HAP-1 (cell line): ENCODE measurements around the gene AUTS2.

ENCODE experiments used
- DNase-seq, 2 experiments: peaks; one replicate each; pipeline ENCODE4 v3.0.0-alpha.2; 2016 to 2020; ENCODE audit warnings: low spot score in 2 of 2
- H3K27me3 ChIP-seq: fragments of 250-450 bp; sonication (Bioruptor Pico); 2 replicates; pipeline ENCODE4 v1.5.1; 2020; ENCODE audit warnings: low read depth, mild to moderate bottlenecking, moderate library complexity
- H3K36me3 ChIP-seq: fragments of 250-450 bp; sonication (Bioruptor Pico); replicated peaks from 2 replicates; pipeline ENCODE4 v1.5.1; 2020; ENCODE audit warnings: mild to moderate bottlenecking
- H3K4me1 ChIP-seq: fragments of 250-450 bp; sonication (Bioruptor Pico); 2 replicates; pipeline ENCODE4 v1.5.1; 2020; ENCODE audit warnings: mild to moderate bottlenecking
- H3K4me3 ChIP-seq: fragments of 250-450 bp; sonication (Bioruptor Pico); 2 replicates; pipeline ENCODE4 v1.5.1; 2020; ENCODE audit warnings: mild to moderate bottlenecking, moderate library complexity
- H3K9me3 ChIP-seq: fragments of 250-450 bp; sonication (Bioruptor Pico); 2 replicates; pipeline ENCODE4 v1.5.1; 2020; ENCODE audit warnings: mild to moderate bottlenecking, moderate library complexity
- in situ Hi-C: fragments of 300-500 bp; cut with MboI; formaldehyde crosslinking; loops from 3 replicates; pipeline ENCODE4 v1.14.3; 2020; ENCODE audit warnings: low sequenced_read_pairs, inconsistent platforms, mixed read lengths

AUTS2 gene

GRCh38 chr7:70622936-70623335, 1024.7 kb downstream of the AUTS2 start:
- Histone ChIP-seq H3K4me1 (no peaks in the 10 kb centered on the region), H3K27me3 (no peaks in the 10 kb centered on the region), H3K4me3 (no peak overlapping the region), H3K9me3 (no peaks in the 10 kb centered on the region), H3K36me3 (no peaks in the 10 kb centered on the region)
- in situ Hi-C loops, result no loop called here
- no peak for DNase-seq

GRCh38 chr7:70624500-70625103, 1026.3 kb downstream of the AUTS2 start:
- in situ Hi-C loops, result no loop called here

GRCh38 chr7:70627461-70627860, 1029.2 kb downstream of the AUTS2 start:
- Histone ChIP-seq H3K27me3 (0 out of 2 replicates have a peak, but pooled peaks cover 6% of the 10 kb centered on the region), H3K4me3 (no peak overlapping the region), H3K4me1 (no peaks in the 10 kb centered on the region), H3K36me3 (no peaks in the 10 kb centered on the region), H3K9me3 (no peaks in the 10 kb centered on the region)
- in situ Hi-C loops, result no loop called here
- DNase-seq, result no peak

More at GRCh38 chr7:70624500-70625103, 1026.3 kb downstream of the AUTS2 start:
- no peaks in the 10 kb centered on the region for H3K4me1 ChIP-seq
- DNase-seq, result no peak
- no peaks in the 10 kb centered on the region for H3K9me3 ChIP-seq
- no peaks in the 10 kb centered on the region for H3K36me3 ChIP-seq
- no peak overlapping the region for H3K4me3 ChIP-seq
- no peaks in the 10 kb centered on the region for H3K27me3 ChIP-seq

- Histone ChIP-seq H3K9me3 (no peaks in the 10 kb centered on the region), H3K36me3 (no peaks in the 10 kb centered on the region), H3K4me1 (no peaks in the 10 kb centered on the region), H3K27me3 (0 out of 2 replicates have a peak, but pooled peaks cover 6% of the 10 kb centered on the region), H3K4me3 (no peak overlapping the region)
- DNase-seq, result no peak
- in situ Hi-C loops, result no loop called here
These were observed 1032.2 kb downstream of the AUTS2 start for GRCh38 chr7:70630440-70630817.

- Histone ChIP-seq H3K4me1 (no peaks in the 10 kb centered on the region), H3K9me3 (no peaks in the 10 kb centered on the region), H3K36me3 (no peaks in the 10 kb centered on the region), H3K4me3 (no peak overlapping the region), H3K27me3 (0 out of 2 replicates have a peak, but pooled peaks cover 6% of the 10 kb centered on the region)
- no peak for DNase-seq
- in situ Hi-C loops, result no loop called here
These were observed 1032.7 kb downstream of the AUTS2 start for GRCh38 chr7:70630818-70631457.

- no peak for DNase-seq
- in situ Hi-C loops, result no loop called here
- Histone ChIP-seq H3K9me3 (no peaks in the 10 kb centered on the region), H3K4me3 (no peak overlapping the region), H3K36me3 (no peaks in the 10 kb centered on the region), H3K4me1 (no peaks in the 10 kb centered on the region), H3K27me3 (peaks cover 7% of the 10 kb centered on the region)
These were observed 1033.4 kb downstream of the AUTS2 start for GRCh38 chr7:70631718-70632117.

- Histone ChIP-seq H3K4me1 (peaks cover 1% of the 10 kb centered on the region), H3K9me3 (no peaks in the 10 kb centered on the region), H3K27me3 (peaks cover 14% of the 10 kb centered on the region), H3K36me3 (no peaks in the 10 kb centered on the region), H3K4me3 (no peak overlapping the region)
- no peak for DNase-seq
- in situ Hi-C loops, result no loop called here
These were observed 1034.1 kb downstream of the AUTS2 start for GRCh38 chr7:70632400-70632799.

- Histone ChIP-seq H3K9me3 (no peaks in the 10 kb centered on the region), H3K27me3 (peaks cover 17% of the 10 kb centered on the region), H3K4me3 (no peak overlapping the region), H3K36me3 (no peaks in the 10 kb centered on the region), H3K4me1 (peaks cover 12% of the 10 kb centered on the region)
- no peak for DNase-seq
- in situ Hi-C loops, result no loop called here
These were observed 1035.8 kb downstream of the AUTS2 start for GRCh38 chr7:70634071-70634470.

- in situ Hi-C loops, result no loop called here
- H3K9me3 ChIP-seq, result no peaks in the 10 kb centered on the region
- H3K4me1 ChIP-seq, result peaks cover 16% of the 10 kb centered on the region
- no peak overlapping the region for H3K4me3 ChIP-seq
- H3K27me3 ChIP-seq, result peaks cover 17% of the 10 kb centered on the region
- no peaks in the 10 kb centered on the region for H3K36me3 ChIP-seq
- DNase-seq, result no peak
These were observed 1036.4 kb downstream of the AUTS2 start for GRCh38 chr7:70634610-70635068.

GRCh38 chr7:70635633-70636032, 1037.4 kb downstream of the AUTS2 start:
- Histone ChIP-seq H3K27me3 (peaks cover 15% of the 10 kb centered on the region), H3K4me1 (peaks cover 18% of the 10 kb centered on the region), H3K9me3 (no peaks in the 10 kb centered on the region), H3K4me3 (no peak overlapping the region), H3K36me3 (no peaks in the 10 kb centered on the region)
- in situ Hi-C loops, result no loop called here
- DNase-seq, result no peak

- Histone ChIP-seq H3K9me3 (no peaks in the 10 kb centered on the region), H3K27me3 (peaks cover 15% of the 10 kb centered on the region), H3K36me3 (no peaks in the 10 kb centered on the region), H3K4me3 (no peak overlapping the region), H3K4me1 (peaks cover 18% of the 10 kb centered on the region)
- DNase-seq, result no peak
- in situ Hi-C loops, result no loop called here
These were observed 1037.9 kb downstream of the AUTS2 start for GRCh38 chr7:70636169-70636568.

GRCh38 chr7:70637726-70638125, 1039.5 kb downstream of the AUTS2 start:
- DNase-seq, result peak; percentile 41 to 53
- H3K27me3 ChIP-seq, result peaks cover 12% of the 10 kb centered on the region
- H3K9me3 ChIP-seq, result no peaks in the 10 kb centered on the region
- H3K4me3 ChIP-seq, result no peak overlapping the region
- peaks cover 18% of the 10 kb centered on the region for H3K4me1 ChIP-seq
- in situ Hi-C loops, result no loop called here
- H3K36me3 ChIP-seq, result no peaks in the 10 kb centered on the region

GRCh38 chr7:70638158-70639107, 1040.2 kb downstream of the AUTS2 start:
- Histone ChIP-seq H3K4me1 (peaks cover 18% of the 10 kb centered on the region), H3K9me3 (no peaks in the 10 kb centered on the region), H3K4me3 (no peak overlapping the region), H3K36me3 (no peaks in the 10 kb centered on the region), H3K27me3 (peaks cover 12% of the 10 kb centered on the region)
- in situ Hi-C loops, result no loop called here
- DNase-seq, result peak; percentile 60 to 99
